ENCODE results near the gene CD209. TPM values are rescaled to one million over a fixed set of nuclear protein-coding genes. Genes with fewer than 3 reads are reported as not detected.

The CD209 gene
- total RNA-seq, 1 donor from 2014 or later = 0.11 TPM

DNA sequence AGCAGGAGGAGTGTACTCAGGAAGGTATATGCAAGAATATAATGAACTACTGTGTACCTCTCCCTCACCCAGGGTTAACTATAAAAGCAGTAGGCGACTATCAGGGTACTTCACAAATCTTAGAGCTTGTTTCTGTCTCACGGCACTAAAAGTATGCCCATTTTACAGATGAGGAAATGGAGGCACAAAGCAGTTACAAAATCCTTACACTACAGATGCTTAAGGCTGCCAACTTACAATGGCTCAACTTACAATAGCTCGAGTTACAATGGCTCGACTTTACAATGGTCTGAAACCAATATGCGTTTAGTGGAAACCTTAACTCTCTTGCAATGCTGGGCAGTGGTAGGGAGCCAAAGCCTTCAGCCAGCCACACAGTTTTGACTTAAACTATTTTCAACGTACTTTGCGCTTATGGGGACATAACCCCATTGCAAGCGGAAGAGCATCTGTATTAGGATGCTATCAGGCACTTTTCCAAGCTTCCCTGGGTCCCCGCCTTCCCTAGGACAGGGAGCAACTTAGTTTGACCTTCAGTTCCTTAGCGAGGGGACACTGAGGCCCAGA is 49.5 kb downstream of the CD209 start:
- POLR2A ChIA-PET = interaction anchor here (0.6 to 4.0 kb wide), 12 partner anchors 11 to 222 kb away, joined by 3 to 23 read pairs (median 4); partner anchors contain the start of genes SNAPC2 and TRAPPC5

DNA sequence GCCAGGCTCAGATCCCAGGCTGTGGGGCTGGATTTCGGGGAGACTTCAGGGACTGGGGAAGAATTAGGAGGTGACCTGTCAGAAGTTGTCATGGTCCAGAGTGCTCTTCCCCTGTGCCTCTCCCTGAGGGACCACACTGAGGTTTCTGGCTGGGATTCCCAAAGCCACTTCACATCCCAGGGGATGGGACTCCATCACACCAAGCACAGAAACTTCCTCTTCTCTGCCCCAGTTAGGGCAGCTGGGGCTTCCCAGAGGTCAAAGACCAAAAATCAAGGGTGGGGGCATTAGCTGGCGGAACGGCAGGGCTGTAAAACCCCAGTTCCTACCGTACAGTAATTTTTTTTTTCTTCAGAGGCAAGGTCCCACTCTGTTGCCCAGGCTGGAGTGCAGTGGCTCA is 52.8 kb downstream of the CD209 start:
- Mint-ChIP-seq H3K36me3 (ENCODE audit: low read depth) (peaks cover 36% of the 10 kb centered on the region), H3K4me3 (peak overlapping the region; percentile 60), H3K4me1 (peaks cover 60% of the 10 kb centered on the region), H3K27ac (peak overlapping the region; percentile 86), H3K9me3 (no peaks in the 10 kb centered on the region), H3K27me3 (no peaks in the 10 kb centered on the region)
- POLR2A ChIA-PET = interaction anchor here (0.6 to 4.1 kb wide), 9 partner anchors 9 to 503 kb away, joined by 3 to 25 read pairs (median 6); partner anchors contain the start of gene TRAPPC5
- TF ChIP-seq, protein P1, sequence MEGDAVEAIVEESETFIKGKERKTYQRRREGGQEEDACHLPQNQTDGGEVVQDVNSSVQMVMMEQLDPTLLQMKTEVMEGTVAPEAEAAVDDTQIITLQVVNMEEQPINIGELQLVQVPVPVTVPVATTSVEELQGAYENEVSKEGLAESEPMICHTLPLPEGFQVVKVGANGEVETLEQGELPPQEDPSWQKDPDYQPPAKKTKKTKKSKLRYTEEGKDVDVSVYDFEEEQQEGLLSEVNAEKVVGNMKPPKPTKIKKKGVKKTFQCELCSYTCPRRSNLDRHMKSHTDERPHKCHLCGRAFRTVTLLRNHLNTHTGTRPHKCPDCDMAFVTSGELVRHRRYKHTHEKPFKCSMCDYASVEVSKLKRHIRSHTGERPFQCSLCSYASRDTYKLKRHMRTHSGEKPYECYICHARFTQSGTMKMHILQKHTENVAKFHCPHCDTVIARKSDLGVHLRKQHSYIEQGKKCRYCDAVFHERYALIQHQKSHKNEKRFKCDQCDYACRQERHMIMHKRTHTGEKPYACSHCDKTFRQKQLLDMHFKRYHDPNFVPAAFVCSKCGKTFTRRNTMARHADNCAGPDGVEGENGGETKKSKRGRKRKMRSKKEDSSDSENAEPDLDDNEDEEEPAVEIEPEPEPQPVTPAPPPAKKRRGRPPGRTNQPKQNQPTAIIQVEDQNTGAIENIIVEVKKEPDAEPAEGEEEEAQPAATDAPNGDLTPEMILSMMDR (IDR thresholded peaks at IDR 0.05) = no peak
- CTCF ChIA-PET = interaction anchor here (0.8 to 1.6 kb wide), 2 partner anchors 11 to 57 kb away, joined by 3 to 4 read pairs; no protein-coding TSS in a partner anchor
- intact Hi-C loops (cut with micrococcal nuclease) = loop anchor here (1.0 kb wide), 2 partner anchors 8 to 13 kb away; partner anchors contain the start of gene FCER2
- DNase-seq (peak; percentile 62), ATAC-seq (ENCODE audit: low read depth) (peak; percentile 81)

More for the DNA sequence above, 49.5 kb downstream of the CD209 start:
- TF ChIP-seq, protein P1 (IDR thresholded peaks at IDR 0.05) = no peak
- intact Hi-C loops (cut with micrococcal nuclease) = no loop called here
- no peaks in the 10 kb centered on the region for H3K9me3 Mint-ChIP-seq
- H3K4me1 Mint-ChIP-seq = peaks cover 90% of the 10 kb centered on the region
- H3K4me3 Mint-ChIP-seq = peak overlapping the region; percentile 84
- no peak for DNase-seq
- H3K27ac Mint-ChIP-seq = peak overlapping the region; percentile 97
- CTCF ChIA-PET = interaction anchor here (5.9 kb wide), 1 partner anchor 17 kb away, joined by 48 read pairs; the partner anchor contains the start of gene TRAPPC5
- H3K27me3 Mint-ChIP-seq = no peaks in the 10 kb centered on the region
- ATAC-seq (ENCODE audit: low read depth) = no peak
- peaks cover 36% of the 10 kb centered on the region for H3K36me3 Mint-ChIP-seq (ENCODE audit: low read depth)

DNA sequence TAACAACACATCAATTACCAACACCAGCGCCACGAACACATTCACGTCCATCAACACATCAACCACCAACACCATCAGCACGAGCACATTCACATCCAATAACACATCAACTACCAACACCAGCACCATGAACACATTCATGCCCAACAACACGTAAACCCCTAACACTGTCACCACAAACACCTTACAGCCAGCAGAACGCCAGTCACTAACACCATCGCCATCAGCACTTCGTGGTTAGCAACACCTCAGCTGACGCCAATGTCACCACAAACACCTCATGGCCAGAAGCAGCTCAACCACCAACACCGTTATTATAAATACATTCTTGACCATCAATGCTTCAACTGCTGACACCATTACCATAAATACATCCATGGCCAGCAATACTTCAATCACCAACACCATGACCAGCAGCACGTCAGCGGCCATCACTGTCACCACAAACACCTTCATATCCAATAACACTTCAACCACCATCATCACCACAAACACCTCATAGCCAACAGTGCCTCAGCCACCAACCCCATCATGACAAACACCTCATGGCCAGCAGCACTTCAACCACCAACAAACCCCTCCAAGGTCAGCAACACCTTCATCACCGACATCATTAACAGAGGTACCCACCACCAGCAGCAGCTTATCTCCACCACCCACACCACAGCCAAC is 54.8 kb downstream of the CD209 start:
- ChIA-PET CTCF (no interaction called here), POLR2A (interaction anchor here (1.0 to 4.1 kb wide), 3 partner anchors 9 to 13 kb away, joined by 3 to 25 read pairs (median 7); partner anchors contain the start of genes FCER2 and TRAPPC5)
- H3K4me1 Mint-ChIP-seq = peaks cover 40% of the 10 kb centered on the region
- no peak overlapping the region for H3K4me3 Mint-ChIP-seq
- DNase-seq (no peak), ATAC-seq (ENCODE audit: low read depth) (no peak)
- H3K36me3 Mint-ChIP-seq (ENCODE audit: low read depth) = peaks cover 30% of the 10 kb centered on the region
- intact Hi-C loops (cut with micrococcal nuclease) = no loop called here
- H3K27me3 Mint-ChIP-seq = no peaks in the 10 kb centered on the region
- no peak overlapping the region for H3K27ac Mint-ChIP-seq
- no peaks in the 10 kb centered on the region for H3K9me3 Mint-ChIP-seq
- TF ChIP-seq, protein P1 (IDR thresholded peaks at IDR 0.05) = no peak

DNA sequence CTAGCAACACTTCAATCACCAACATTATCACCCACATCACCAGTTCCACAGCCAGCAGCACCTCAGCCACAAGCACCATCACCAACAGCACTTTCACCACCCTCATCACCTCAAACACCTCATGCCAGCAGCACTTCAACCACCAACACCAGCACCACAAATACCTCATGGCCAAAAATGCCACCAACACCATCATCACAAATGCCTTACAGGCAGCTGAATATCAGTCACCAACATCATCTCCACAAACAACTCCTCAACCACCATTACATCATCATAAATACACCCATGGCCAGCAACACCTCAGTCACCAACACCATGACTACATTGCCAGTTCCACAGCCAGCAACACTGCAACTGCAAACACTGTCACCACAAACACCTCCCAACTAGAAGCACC is 55.8 kb downstream of the CD209 start:
- H3K9me3 Mint-ChIP-seq = no peaks in the 10 kb centered on the region
- TF ChIP-seq, protein P1 (IDR thresholded peaks at IDR 0.05) = no peak
- peaks cover 35% of the 10 kb centered on the region for H3K4me1 Mint-ChIP-seq
- no peak overlapping the region for H3K27ac Mint-ChIP-seq
- DNase-seq (no peak), ATAC-seq (ENCODE audit: low read depth) (no peak)
- peaks cover 22% of the 10 kb centered on the region for H3K36me3 Mint-ChIP-seq (ENCODE audit: low read depth)
- H3K27me3 Mint-ChIP-seq = no peaks in the 10 kb centered on the region
- intact Hi-C loops (cut with micrococcal nuclease) = no loop called here
- no peak overlapping the region for H3K4me3 Mint-ChIP-seq
- POLR2A ChIA-PET = interaction anchor here (2.0 kb wide), 1 partner anchor 14 kb away, joined by 4 read pairs; no protein-coding TSS in a partner anchor
- CTCF ChIA-PET = interaction anchor here (0.9 kb wide), 1 partner anchor 11 kb away, joined by 3 read pairs; the partner anchor contains the start of gene TRAPPC5

DNA sequence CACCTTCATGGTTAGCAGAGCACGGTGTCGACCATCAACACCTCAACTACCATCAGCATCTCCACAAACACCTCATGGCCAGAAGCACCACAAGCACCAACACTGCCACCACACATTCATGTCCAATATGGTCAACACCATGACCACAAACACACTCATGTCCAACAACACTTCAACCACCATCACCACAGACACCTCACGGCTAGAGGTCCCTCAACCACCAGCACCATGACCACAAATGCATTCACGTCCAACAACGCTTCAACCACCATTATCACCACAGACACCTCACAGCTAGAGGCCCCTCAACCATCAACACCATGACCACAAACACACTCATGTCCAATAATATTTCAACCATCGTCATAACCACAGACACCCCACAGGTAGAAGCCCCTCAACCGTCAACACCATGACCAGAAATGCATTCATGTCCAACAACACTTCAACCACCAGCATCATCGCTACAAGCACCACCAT is 56.5 kb downstream of the CD209 start:
- CTCF ChIA-PET = interaction anchor here (0.9 kb wide), 1 partner anchor 10 kb away, joined by 3 read pairs; the partner anchor contains the start of gene TRAPPC5
- Mint-ChIP-seq H3K4me1 (peaks cover 32% of the 10 kb centered on the region), H3K36me3 (ENCODE audit: low read depth) (peaks cover 22% of the 10 kb centered on the region), H3K27me3 (no peaks in the 10 kb centered on the region), H3K27ac (no peak overlapping the region), H3K9me3 (no peaks in the 10 kb centered on the region), H3K4me3 (no peak overlapping the region)
- ATAC-seq (ENCODE audit: low read depth) = no peak
- TF ChIP-seq, protein P1 (IDR thresholded peaks at IDR 0.05) = no peak
- POLR2A ChIA-PET = interaction anchor here (2.0 kb wide), 1 partner anchor 15 kb away, joined by 4 read pairs; no protein-coding TSS in a partner anchor
- DNase-seq = no peak
- intact Hi-C loops (cut with micrococcal nuclease) = no loop called here
